ENCODE data around the gene PRKCZ. TPM values are rescaled to one million over a fixed set of nuclear protein-coding genes. Genes with fewer than 3 reads are reported as not detected.

The PRKCZ gene
- total and polyA plus RNA-seq, 9 of the 15 experiments (the other 6 are each of a cell fraction or from before 2014, with no cell fraction given): 0.07 to 3.1 (median 1.3) TPM

DNA sequence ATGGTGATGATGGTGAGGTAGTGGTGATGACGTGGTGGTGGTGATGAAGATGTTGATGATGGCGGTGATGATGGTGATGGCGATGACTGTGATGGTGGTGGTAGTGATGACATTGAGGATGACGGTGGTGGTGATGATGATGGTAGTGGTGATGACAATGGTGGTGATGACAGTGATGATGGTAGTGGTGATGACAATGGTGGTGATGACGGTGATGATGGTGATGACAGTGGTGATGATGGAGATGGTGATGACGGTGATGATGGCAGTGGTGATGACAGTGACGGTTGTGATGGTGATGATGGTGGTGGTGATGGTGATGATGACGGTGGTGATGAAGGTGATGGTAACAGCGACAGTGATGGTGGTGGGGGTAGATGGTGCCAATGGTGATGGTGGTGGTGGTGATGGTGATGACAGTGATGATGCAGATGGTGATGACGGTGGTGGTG lies 105.0 kb downstream of the PRKCZ start (continued):
- TF ChIP-seq, protein P1, sequence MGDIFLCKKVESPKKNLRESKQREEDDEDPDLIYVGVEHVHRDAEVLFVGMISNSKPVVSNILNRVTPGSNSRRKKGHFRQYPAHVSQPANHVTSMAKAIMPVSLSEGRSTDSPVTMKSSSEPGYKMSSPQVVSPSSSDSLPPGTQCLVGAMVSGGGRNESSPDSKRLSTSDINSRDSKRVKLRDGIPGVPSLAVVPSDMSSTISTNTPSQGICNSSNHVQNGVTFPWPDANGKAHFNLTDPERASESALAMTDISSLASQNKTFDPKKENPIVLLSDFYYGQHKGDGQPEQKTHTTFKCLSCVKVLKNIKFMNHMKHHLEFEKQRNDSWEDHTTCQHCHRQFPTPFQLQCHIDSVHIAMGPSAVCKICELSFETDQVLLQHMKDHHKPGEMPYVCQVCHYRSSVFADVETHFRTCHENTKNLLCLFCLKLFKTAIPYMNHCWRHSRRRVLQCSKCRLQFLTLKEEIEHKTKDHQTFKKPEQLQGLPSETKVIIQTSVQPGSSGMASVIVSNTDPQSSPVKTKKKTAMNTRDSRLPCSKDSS (IDR thresholded peaks at IDR 0.05; ENCODE audit: low read depth, partially characterized antibody): no peak
- no peak for TF ChIP-seq ZNF217 (CRISPR knock-in tag; IDR thresholded peaks at IDR 0.05)
- TF ChIP-seq CREB1 (IDR thresholded peaks at IDR 0.05): peak; percentile 33; the same call in 1 of the 2 replicates
- peak; percentile 56 for TF ChIP-seq CREB1 (CRISPR knock-in tag; IDR thresholded peaks at IDR 0.05)
- peak; percentile 22; the same call in 1 of the 2 replicates for TF ChIP-seq CTBP1 (IDR thresholded peaks at IDR 0.05; ENCODE audit: borderline replicate concordance)
- TF ChIP-seq ATF1 (CRISPR knock-in tag; IDR thresholded peaks at IDR 0.05): no peak
- TF ChIP-seq ATF1 (tag; IDR thresholded peaks at IDR 0.05): peak; percentile 92
- no peak for TF ChIP-seq MTA1 (IDR thresholded peaks at IDR 0.05; ENCODE audit: borderline replicate concordance)
- TF ChIP-seq ZNF133 (CRISPR knock-in tag; IDR thresholded peaks at IDR 0.05): no peak
- TF ChIP-seq NCOA1 (IDR thresholded peaks at IDR 0.05; ENCODE audit: low read depth): peak; percentile 73; the same call in 1 of the 2 replicates
- no peak for TF ChIP-seq E2F1 (CRISPR knock-in tag; IDR thresholded peaks at IDR 0.05)
- TF ChIP-seq TSC22D4 (tag; IDR thresholded peaks at IDR 0.05): peak; percentile 84; the same call in 1 of the 2 replicates
- TF ChIP-seq CREM (IDR thresholded peaks at IDR 0.05; ENCODE audit: low read depth): peak; percentile 46
- TF ChIP-seq HDAC1 (IDR thresholded peaks at IDR 0.05): 0 out of 4 replicates have a peak, but pooled peaks of 1 of the 2 experiments have one; percentile 59
- TF ChIP-seq, protein P2, sequence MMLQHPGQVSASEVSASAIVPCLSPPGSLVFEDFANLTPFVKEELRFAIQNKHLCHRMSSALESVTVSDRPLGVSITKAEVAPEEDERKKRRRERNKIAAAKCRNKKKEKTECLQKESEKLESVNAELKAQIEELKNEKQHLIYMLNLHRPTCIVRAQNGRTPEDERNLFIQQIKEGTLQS (IDR thresholded peaks at IDR 0.05): peak; percentile 64
- TF ChIP-seq, protein P2 (CRISPR knock-in tag; conservative IDR thresholded peaks at IDR 0.05): no peak
- TF ChIP-seq, protein P3, sequence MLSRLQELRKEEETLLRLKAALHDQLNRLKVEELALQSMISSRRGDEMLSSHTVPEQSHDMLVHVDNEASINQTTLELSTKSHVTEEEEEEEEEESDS (CRISPR knock-in tag; IDR thresholded peaks at IDR 0.05): no peak
- TF ChIP-seq MYBL2 (IDR thresholded peaks at IDR 0.05; ENCODE audit: low read depth): peak; percentile 13; the same call in 1 of the 2 replicates
- TF ChIP-seq MYBL2 (CRISPR knock-in tag; IDR thresholded peaks at IDR 0.05; ENCODE audit: borderline replicate concordance): no peak
- peak; percentile 71; the same call in 1 of the 2 replicates for TF ChIP-seq EHMT2 (IDR thresholded peaks at IDR 0.05)
- TF ChIP-seq MCM7 (IDR thresholded peaks at IDR 0.05): 0 out of 4 replicates have a peak, but pooled peaks of 1 of the 2 experiments have one; percentile 22
- TF ChIP-seq SAFB2 (IDR thresholded peaks at IDR 0.05; ENCODE audit: borderline replicate concordance, low read depth, low read length, severe bottlenecking): no peak
- TF ChIP-seq MIER1 (IDR thresholded peaks at IDR 0.05; ENCODE audit: low read depth): 0 out of 2 replicates have a peak, but pooled peaks have one; percentile 30
- no peak for TF ChIP-seq SUPT5H (IDR thresholded peaks at IDR 0.05)
